HFF-Myc (cell line): ENCODE data around the gene ARHGAP42.
"Not testable (repeated sequence)": the region's sequence is repeated elsewhere in the genome, so short reads cannot be mapped to it uniquely, and the experiment has no call there.

Experiments
- DNase-seq: peaks from one replicate; pipeline ENCODE4 v3.0.0-alpha.2; 2011; ENCODE audit warnings: low read depth; ENCODE audit errors: extremely low read depth
- H3K4me3 ChIP-seq: replicated peaks from 2 replicates; pipeline ENCODE4 v1.5.1; 2011; ENCODE audit warnings: low read depth, mild to moderate bottlenecking, control low read depth, low read length
- TF ChIP-seq, protein P1 (sequence below): IDR thresholded peaks from 2 replicates; pipeline ENCODE4 v1.5.1; 2012; ENCODE audit warnings: mild to moderate bottlenecking, low read depth, low read length, control low read depth; ENCODE audit errors: missing control alignments

Gene ARHGAP42

DNA sequence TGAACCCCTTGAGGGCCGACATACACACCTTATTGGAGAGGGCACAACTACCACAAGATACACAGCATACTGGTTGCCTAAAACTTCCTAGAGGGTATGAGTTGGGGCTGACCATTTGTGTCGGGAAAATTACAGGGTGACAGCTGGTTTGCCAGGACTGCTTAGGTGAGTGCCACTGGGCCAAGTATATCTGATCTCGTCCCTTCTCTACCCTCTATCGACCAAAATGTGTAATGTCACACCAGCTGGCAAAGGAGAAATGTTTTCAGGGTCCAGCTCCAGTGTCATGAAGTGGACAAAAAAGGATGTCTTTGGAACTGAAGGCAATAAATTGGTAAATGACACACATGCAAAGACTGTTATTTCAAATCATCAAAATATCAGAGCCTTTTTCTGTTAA is 316.4 kb downstream of the ARHGAP42 start:
- TF ChIP-seq, protein P1, sequence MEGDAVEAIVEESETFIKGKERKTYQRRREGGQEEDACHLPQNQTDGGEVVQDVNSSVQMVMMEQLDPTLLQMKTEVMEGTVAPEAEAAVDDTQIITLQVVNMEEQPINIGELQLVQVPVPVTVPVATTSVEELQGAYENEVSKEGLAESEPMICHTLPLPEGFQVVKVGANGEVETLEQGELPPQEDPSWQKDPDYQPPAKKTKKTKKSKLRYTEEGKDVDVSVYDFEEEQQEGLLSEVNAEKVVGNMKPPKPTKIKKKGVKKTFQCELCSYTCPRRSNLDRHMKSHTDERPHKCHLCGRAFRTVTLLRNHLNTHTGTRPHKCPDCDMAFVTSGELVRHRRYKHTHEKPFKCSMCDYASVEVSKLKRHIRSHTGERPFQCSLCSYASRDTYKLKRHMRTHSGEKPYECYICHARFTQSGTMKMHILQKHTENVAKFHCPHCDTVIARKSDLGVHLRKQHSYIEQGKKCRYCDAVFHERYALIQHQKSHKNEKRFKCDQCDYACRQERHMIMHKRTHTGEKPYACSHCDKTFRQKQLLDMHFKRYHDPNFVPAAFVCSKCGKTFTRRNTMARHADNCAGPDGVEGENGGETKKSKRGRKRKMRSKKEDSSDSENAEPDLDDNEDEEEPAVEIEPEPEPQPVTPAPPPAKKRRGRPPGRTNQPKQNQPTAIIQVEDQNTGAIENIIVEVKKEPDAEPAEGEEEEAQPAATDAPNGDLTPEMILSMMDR: no peak
- H3K4me3 ChIP-seq: no peak overlapping the region
- no peak for DNase-seq

DNA sequence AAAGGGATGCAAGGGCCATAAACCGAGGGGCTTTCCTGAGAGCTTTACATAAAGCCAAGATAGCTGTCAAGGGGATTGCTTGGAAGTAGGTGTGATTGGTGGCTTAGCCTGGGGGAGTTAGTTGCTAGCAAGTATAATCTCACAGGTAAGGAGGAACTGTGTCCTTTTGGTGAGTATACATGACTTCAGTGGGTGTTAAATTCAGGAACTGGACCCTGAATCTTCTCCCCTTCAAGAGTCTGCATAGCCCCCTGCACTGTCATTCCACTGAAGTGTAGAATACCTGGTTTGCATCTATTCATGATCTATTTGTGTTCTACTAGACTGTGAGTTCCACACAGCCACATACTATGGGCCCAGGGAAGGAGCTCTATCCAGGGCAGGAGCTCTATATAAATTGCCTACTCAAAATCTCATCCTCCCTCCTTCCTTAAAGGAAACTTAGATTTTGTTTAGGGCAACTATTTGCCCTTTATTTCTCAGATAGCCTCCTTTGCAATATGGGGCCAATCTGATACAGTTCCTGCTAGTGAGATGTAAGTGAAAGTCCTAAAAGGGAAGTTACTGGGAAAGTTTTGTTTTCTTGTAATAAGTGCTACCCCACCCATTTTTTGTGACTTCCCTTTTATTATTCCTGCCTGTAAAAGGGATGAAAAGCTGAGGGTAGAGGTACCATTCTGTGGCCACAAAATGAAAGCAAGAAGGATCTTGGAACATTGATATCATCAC is 322.0 kb downstream of the ARHGAP42 start:
- TF ChIP-seq, protein P1: no peak
- no peak overlapping the region for H3K4me3 ChIP-seq
- DNase-seq: no peak

DNA sequence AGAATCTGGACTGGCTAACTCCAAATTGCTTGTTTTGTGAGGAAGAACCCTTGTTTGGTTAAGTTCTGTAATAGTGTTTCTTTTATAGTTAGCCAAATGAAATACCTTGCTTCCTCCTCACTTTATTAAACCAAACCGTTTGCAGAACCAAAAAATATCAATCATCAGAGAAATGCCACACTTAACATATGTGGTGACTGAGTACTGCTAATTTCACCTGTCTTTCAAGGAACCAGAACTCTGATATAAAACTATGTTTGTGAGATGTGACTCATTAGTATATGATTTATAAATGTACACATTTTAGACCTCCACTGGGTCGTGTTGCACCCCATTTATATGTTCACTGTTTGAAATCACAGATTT is 322.6 kb downstream of the ARHGAP42 start:
- TF ChIP-seq, protein P1: no peak
- DNase-seq: no peak
- no peak overlapping the region for H3K4me3 ChIP-seq

DNA sequence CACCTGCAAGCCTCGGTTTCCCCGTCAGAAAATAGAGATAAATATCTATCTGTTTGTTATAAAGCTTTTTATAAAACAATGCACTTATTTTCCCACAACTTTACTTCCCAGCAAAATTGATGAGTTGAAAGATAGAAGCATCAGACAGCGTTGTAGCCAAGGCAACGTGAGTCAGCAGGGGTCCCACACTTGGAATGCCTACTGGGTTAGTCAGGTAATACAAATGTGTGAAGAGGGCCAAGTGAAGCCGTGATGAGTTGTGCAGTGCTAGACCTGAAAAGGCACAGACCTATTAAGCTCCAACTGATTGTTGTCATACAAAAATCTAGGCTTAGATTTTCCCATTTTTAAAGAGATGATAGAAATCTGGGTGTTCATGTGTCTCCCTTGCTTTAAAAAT is 323.8 kb downstream of the ARHGAP42 start:
- TF ChIP-seq, protein P1: no peak
- H3K4me3 ChIP-seq: no peak overlapping the region
- no peak for DNase-seq

DNA sequence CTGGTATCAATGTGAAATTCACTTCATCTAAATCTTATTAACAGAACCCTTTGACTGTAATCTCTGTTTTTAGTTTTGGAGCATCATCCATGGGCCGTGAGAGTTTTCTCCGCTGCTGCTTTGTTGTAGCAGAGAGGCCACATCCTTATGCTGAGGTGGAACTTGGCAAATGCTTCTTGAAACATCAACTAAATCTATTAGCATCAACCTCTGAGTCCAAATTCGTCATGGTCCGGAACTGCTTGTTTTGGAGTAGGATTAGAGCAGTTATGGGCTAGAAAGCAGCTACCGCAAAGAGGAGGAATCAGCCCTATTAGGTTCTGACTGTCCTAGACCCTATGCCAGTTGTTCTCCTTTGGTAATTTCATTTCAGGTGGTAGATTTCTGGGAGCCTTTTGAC is 324.8 kb downstream of the ARHGAP42 start:
- TF ChIP-seq, protein P1: no peak
- no peak overlapping the region for H3K4me3 ChIP-seq
- no peak for DNase-seq

DNA sequence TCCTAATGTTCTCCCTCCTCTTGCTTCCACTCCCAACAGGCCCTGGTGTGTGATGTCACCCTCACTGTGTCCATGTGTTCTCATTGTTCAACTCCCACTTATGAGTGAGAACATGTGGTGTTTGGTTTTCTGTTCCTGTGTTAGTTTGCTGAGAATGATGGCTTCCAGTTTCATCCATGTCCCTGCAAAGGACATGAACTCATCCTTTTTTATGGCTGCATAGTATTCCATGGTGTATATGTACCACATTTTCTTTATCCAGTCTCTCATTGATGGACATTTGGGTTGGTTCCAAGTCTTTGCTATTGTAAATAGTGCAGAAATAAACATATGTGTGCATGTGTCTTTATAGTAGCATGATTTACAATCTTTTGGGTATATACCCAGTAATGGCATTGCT is 326.6 kb downstream of the ARHGAP42 start:
- not testable (repeated sequence) for H3K4me3 ChIP-seq, DNase-seq

DNA sequence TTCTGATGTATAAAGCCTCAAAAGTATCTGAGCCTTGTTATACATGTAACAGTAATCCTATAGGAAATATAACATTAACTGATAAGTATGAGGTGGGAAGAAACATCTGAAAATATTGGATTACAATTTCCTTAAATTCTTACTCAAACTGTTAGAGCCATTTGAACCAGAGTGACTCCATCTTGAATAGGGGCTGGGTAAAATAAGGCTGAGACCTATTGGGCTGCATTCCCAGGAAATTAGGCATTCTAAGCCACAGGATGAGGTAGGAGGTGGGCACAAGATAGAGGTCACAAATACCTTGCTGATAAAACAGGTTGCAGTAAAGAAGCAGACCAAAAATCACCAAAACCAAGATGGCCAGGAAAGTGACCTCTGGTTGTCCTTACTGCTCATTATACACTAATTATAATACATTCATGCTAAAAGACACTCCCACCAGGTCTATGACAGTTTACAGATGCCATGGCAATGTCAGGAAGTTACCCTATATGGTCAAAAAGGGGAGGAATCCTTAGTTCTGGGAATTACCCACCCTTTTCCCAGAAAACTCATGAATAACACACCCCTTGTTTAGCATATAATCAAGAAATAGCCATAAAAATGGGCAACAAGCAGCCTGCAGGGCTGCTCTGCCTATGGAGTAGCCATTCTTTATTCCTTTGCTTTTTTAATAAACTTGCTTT is 327.7 kb downstream of the ARHGAP42 start:
- TF ChIP-seq, protein P1: no peak
- H3K4me3 ChIP-seq: no peak overlapping the region
- DNase-seq: no peak
